PC-9 (cell line): ENCODE measurements around the gene RNF4.

Source experiments
- EZH2 ChIP-seq: fragments of 200-600 bp; sonication (generic); IDR thresholded peaks from 2 replicates; pipeline ENCODE4 v1.8.0; 2017; ENCODE audit warnings: antibody characterized with exemption, low read depth
- TF ChIP-seq, protein P1 (sequence below): fragments of 200-600 bp; sonication (generic); conservative IDR thresholded peaks from 2 replicates; pipeline ENCODE4 v1.6.1; 2017; ENCODE audit warnings: mixed run types, antibody characterized with exemption, mild to moderate bottlenecking, moderate library complexity

DNA sequence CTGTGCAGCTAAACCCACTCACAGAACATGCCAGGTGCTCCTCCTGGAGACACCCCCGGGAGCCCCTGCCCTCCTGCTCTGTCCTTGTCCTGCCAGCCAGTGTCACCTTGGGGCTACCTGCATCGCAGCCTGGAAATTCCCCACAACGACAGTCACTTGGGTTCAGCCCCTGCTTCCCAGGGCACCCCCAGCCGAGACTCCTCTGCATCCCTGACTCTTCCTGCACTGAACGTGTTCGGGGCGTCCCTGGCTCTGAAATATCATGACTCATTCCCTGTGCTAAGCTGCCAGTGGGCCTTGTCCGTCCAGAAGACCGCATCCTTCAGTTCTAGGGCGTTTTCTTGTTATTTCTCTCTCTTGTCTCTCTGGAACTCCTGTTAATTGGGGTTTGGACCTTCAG is 44.3 kb upstream of the RNF4 start:
- TF ChIP-seq, protein P1, sequence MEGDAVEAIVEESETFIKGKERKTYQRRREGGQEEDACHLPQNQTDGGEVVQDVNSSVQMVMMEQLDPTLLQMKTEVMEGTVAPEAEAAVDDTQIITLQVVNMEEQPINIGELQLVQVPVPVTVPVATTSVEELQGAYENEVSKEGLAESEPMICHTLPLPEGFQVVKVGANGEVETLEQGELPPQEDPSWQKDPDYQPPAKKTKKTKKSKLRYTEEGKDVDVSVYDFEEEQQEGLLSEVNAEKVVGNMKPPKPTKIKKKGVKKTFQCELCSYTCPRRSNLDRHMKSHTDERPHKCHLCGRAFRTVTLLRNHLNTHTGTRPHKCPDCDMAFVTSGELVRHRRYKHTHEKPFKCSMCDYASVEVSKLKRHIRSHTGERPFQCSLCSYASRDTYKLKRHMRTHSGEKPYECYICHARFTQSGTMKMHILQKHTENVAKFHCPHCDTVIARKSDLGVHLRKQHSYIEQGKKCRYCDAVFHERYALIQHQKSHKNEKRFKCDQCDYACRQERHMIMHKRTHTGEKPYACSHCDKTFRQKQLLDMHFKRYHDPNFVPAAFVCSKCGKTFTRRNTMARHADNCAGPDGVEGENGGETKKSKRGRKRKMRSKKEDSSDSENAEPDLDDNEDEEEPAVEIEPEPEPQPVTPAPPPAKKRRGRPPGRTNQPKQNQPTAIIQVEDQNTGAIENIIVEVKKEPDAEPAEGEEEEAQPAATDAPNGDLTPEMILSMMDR, result no peak
- no peak for TF ChIP-seq EZH2
